ENCODE measurements around the gene GRID1.

DNA sequence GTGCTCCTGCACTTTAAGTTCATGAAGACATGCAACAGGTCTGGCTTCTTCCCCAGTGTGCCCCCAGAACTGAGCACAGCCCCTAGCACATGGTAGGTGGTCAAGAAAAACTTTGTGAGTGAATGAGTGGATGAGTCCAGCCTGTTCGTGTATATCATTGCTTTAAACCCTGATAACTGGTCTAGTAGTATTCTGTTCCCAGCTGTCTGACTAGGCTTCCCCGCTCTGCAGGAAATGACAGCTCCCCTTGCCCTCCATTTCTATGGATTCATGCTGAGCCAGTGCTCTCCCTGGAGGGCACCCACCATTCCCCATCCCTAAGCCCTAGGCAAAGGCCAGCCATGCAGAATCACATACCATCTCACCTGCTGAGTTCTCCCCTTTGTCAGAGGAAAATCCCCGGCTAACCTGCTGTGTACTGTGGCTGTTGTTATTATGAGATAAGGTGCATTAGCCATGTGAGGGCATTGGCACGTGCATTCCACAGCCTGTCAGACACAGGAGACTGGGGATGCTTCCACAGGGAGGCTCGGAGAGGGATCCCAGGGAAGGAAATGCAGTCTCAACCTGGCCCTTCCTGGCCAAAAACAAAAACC, 698.9 kb downstream of the GRID1 start:
- TF ChIP-seq SUZ12 (IDR thresholded peaks at IDR 0.05; ENCODE audit: extremely low read depth, insufficient read depth, insufficient read length), result no peak
- no peak for TF ChIP-seq YY1 (IDR thresholded peaks at IDR 0.05; ENCODE audit: insufficient read depth, insufficient read length)
- TF ChIP-seq ZNF274 (IDR thresholded peaks at IDR 0.05; ENCODE audit: low read depth, low read length), result no peak
